Lower leg skin (tissue), 3 donors: Measurements from ENCODE around the gene MCOLN1.

Experiments used
- CTCF ChIP-seq, 3 donors: fragments of 450-650 bp; IDR thresholded peaks; one replicate each; pipeline ENCODE4 v1.5.1; 2016; ENCODE audit warnings: antibody characterized with exemption in 3 of 3, mild to moderate bottlenecking in 3 of 3, moderate library complexity in 2 of 3
- POLR2A ChIP-seq, 2 donors: fragments of 450-650 bp; IDR thresholded peaks; one replicate each; pipeline ENCODE4 v1.6.1; 2016 to 2017; ENCODE audit warnings: antibody characterized with exemption in 2 of 2, mild to moderate bottlenecking in 1 of 2, moderate library complexity in 1 of 2

DNA sequence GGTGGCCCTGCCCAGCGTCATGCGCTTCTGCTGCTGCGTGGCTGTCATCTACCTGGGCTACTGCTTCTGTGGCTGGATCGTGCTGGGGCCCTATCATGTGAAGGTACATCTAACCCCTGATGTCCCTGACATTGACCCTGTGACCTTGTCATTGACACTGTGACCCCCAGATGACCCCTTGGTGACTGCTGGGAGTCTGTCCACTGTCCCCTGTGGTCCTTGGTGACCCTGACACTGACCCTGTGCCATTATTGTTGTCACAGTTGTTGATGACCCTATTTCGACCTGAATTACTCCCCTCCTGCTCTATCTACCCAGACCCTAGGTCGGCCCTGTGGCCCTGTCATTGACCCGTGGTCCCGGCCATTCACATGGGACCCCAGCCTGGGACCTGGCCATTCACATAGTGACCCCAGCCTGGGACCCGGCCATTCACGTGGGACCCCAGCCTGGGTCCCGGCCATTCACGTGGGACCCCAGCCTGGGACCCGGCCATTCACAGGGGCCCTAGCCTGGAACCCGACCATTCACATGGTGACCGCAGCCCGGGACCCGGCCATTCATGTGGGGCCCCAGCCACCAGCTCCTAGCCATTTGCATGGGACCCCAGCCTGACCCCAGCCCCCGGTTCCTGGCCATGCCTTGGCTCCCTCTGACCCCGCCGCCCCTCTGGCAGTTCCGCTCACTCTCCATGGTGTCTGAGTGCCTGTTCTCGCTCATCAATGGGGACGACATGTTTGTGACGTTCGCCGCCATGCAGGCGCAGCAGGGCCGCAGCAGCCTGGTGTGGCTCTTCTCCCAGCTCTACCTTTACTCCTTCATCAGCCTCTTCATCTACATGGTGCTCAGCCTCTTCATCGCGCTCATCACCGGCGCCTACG, 7.4 kb downstream of the MCOLN1 start:
- no peak for TF ChIP-seq CTCF (IDR thresholded peaks at IDR 0.05)
- TF ChIP-seq POLR2A (IDR thresholded peaks at IDR 0.05) = no peak
